Prostate gland (tissue), 2 donors: ENCODE measurements around the gene L3MBTL4. TPM values are rescaled to one million over a fixed set of nuclear protein-coding genes. Genes with fewer than 3 reads are reported as not detected.

Experiments used
- DNase-seq: peaks from one replicate; pipeline ENCODE4 v3.0.0-alpha.2; 2019; ENCODE audit warnings: low spot score
- H3K27ac ChIP-seq, 2 donors: fragments of 200-600 bp; sonication (generic); 2 replicates each; pipeline ENCODE4 v1.5.1; 2017 to 2019
- H3K27me3 ChIP-seq: fragments of 200-600 bp; sonication (generic); replicated peaks from 2 replicates; pipeline ENCODE4 v1.5.1; 2019; ENCODE audit not compliant: insufficient read depth
- H3K36me3 ChIP-seq, 2 donors: fragments of 200-600 bp; sonication (generic); 1 replicate in 1 of 2; 2 replicates in 1 of 2; pipeline versions ENCODE4 v1.5.1 to v1.8.1; 2017 to 2019
- H3K4me1 ChIP-seq: fragments of 200-600 bp; sonication (generic); replicated peaks from 2 replicates; pipeline ENCODE4 v1.5.1; 2019
- H3K4me3 ChIP-seq, 2 donors: fragments of 200-600 bp; sonication (generic); 2 replicates each; pipeline ENCODE4 v1.5.1; 2017 to 2019
- H3K9me3 ChIP-seq: fragments of 200-600 bp; sonication (generic); 2 replicates; pipeline ENCODE4 v1.5.1; 2017
- POLR2A ChIP-seq: fragments of 450-650 bp; IDR thresholded peaks from one replicate; pipeline ENCODE4 v1.6.1; 2016; ENCODE audit warnings: antibody characterized with exemption, mild to moderate bottlenecking
- POLR2AphosphoS5 ChIP-seq: sonication (generic); formaldehyde crosslinking; IDR thresholded peaks from one replicate; pipeline ENCODE4 v1.6.1; 2017; ENCODE audit warnings: antibody characterized with exemption
- WGBS: methylation state at CpG from one replicate; pipeline ENCODE4 v1.1.5; 2018; 5-methylcytosine and 5-hydroxymethylcytosine counted together
- intact Hi-C: fragments of 100-400 bp; cut with DNase I; formaldehyde crosslinking; loops from one replicate; pipeline ENCODE4 v1.14.2; 2022
- total RNA-seq, 2 donors: library from RNA; depleted of rRNA; stranded (reverse); fragments of >200 nt; gene quantifications; one replicate each; pipeline ENCODE4 v1.1.0, GENCODE V29; 2016
- TF ChIP-seq, protein P1 (sequence below), 4 experiments: fragments of 200-600 bp in 2 of 4; fragments of 450-650 bp in 2 of 4; sonication (generic) in 2 of 4; IDR thresholded peaks; 1 replicate in 3 of 4; 2 replicates in 1 of 4; pipeline ENCODE4 v1.5.1; 2016 to 2019; ENCODE audit warnings: antibody characterized with exemption in 4 of 4, mild to moderate bottlenecking in 2 of 4, moderate library complexity in 2 of 4

Gene L3MBTL4
- total RNA-seq, 2 donors from 2014 or later = 3.5 to 20.5 TPM

DNA sequence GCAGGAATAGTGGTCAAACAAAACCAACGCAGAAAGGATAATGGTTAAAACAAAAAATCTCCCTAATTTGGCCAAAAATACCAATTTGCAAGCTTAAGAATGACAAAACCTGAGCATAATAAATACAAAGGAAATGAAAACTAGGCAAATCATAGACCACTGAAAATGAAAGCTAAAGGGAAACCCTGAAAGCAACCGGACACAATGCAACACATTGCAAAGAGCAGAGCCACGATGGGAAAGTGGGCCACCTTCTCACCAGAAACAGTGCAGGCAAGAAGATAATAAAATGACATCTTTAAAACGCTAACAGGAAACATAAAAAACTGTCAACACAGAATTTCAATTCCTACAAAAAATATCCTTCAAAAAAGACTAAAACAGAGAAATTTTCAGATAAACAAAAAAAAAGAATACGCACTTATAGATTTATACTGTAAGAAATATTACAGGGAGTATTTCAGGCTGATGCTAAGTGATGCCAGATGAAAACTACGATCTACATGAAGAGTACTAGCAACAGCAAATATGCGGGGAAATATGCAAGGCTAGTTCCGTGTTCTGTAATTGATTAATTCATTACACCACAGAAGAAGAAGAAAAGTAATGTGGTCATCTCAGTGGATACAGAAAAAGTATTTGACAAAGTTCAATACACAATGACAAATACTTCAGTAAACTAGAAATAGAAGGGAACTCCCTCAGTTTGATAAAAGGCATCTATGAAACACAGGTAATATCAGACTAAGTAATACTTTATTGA lies 239.5 kb downstream of the L3MBTL4 start:
- no peak for DNase-seq
- TF ChIP-seq POLR2A (no peak), POLR2AphosphoS5 (no peak)
- TF ChIP-seq, protein P1, sequence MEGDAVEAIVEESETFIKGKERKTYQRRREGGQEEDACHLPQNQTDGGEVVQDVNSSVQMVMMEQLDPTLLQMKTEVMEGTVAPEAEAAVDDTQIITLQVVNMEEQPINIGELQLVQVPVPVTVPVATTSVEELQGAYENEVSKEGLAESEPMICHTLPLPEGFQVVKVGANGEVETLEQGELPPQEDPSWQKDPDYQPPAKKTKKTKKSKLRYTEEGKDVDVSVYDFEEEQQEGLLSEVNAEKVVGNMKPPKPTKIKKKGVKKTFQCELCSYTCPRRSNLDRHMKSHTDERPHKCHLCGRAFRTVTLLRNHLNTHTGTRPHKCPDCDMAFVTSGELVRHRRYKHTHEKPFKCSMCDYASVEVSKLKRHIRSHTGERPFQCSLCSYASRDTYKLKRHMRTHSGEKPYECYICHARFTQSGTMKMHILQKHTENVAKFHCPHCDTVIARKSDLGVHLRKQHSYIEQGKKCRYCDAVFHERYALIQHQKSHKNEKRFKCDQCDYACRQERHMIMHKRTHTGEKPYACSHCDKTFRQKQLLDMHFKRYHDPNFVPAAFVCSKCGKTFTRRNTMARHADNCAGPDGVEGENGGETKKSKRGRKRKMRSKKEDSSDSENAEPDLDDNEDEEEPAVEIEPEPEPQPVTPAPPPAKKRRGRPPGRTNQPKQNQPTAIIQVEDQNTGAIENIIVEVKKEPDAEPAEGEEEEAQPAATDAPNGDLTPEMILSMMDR (IDR thresholded peaks at IDR 0.05) = no peak
- no peaks in the 10 kb centered on the region for H3K4me1 ChIP-seq
- no peaks in the 10 kb centered on the region for H3K27me3 ChIP-seq
- 90% methylated on average over 8 of the region's 8 CpGs for WGBS
- intact Hi-C loops = no loop called here
- no peak overlapping the region for H3K4me3 ChIP-seq
- H3K27ac ChIP-seq = no peak overlapping the region
- H3K36me3 ChIP-seq = no peaks in the 10 kb centered on the region
- no peaks in the 10 kb centered on the region for H3K9me3 ChIP-seq

DNA sequence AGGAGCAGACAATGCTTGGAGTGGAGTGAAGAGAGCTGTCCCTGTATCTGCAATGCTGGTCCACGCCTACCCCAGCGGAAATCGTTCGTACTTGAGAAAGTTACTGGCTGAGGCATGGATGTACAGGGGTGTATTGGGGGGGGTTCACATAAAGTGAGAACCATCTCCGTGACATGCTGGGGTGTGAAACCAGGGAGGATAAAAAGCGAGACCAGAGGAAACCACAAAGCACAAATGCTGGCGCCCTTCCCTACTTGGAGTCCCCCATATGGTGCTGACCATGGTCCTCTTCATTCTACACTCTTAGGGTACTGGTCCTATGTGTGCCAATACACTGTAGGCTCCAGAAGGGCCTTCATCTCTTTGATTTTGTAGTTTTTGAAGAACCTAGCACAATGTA lies 244.1 kb downstream of the L3MBTL4 start:
- H3K4me1 ChIP-seq = no peaks in the 10 kb centered on the region
- no peak for DNase-seq
- no peaks in the 10 kb centered on the region for H3K36me3 ChIP-seq
- 95% methylated on average over 7 of the region's 7 CpGs for WGBS
- H3K9me3 ChIP-seq = no peaks in the 10 kb centered on the region
- no peak overlapping the region for H3K27ac ChIP-seq
- H3K27me3 ChIP-seq = no peaks in the 10 kb centered on the region
- no peak for TF ChIP-seq POLR2A
- TF ChIP-seq, protein P1 (IDR thresholded peaks at IDR 0.05) = no peak
- TF ChIP-seq POLR2AphosphoS5 = no peak
- no peak overlapping the region for H3K4me3 ChIP-seq
- intact Hi-C loops = no loop called here

DNA sequence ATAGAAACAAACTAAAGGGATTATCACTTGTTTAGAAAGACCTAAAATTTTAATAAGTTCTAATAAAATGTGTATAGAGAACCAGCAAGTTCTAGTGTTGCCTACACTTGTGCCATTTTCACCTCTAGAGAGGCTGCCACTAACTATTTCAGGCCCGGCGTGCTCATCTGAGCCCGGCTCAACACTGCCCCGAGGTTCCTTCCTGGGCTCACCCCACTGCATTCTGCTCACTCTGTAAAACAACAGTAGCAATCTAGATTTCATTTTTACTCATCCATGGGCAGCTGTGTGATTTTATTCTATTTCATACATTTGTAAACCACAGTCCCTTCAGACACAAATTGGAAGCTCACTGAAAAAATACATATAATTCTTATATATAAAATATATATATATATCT lies 253.2 kb downstream of the L3MBTL4 start:
- H3K27me3 ChIP-seq = no peaks in the 10 kb centered on the region
- DNase-seq = no peak
- TF ChIP-seq POLR2AphosphoS5 = no peak
- no peaks in the 10 kb centered on the region for H3K36me3 ChIP-seq
- H3K9me3 ChIP-seq = no peaks in the 10 kb centered on the region
- no peak overlapping the region for H3K27ac ChIP-seq
- H3K4me1 ChIP-seq = no peaks in the 10 kb centered on the region
- intact Hi-C loops = no loop called here
- H3K4me3 ChIP-seq = no peak overlapping the region
- WGBS = 91% methylated on average over 4 of the region's 4 CpGs

DNA sequence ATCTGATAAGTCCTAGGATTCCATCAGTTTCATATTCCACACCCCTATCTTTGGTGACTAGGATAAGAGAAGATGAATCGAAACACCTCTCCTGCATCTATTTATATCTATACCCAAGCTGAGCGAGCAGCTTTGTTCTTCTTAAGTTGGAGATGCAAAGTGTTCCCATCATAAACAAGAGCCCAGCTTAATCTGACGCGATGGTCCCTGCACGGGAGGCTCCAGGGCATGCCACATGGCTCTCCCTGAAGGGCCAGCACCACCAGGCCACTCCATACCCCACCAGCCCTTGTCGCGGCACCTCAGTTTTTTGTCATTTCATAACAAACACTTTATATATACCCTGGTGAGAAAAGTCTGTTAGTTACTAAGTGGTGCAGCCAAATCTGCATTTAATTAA lies 255.3 kb downstream of the L3MBTL4 start:
- 96% methylated on average over 7 of the region's 7 CpGs for WGBS

DNA sequence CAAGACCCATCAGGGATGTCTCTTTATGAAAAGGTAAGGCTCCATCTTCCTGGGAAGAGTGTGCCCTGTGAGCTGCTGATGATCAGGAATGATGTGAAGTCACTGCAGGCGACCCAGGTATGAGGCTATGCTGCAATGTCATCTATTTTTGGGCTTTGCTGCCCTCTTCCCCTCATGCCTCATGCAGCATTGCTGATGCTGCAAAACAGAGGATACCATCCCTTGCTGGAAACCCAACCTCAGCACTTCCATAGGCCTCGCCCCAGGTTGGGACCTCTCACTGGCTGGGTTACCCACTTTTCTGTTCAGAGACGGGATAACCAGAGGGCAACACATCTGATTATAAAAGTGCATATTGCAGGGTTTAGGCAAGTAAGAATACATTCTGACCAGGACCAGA lies 255.8 kb downstream of the L3MBTL4 start:
- H3K27ac ChIP-seq = no peak overlapping the region
- TF ChIP-seq, protein P1 (IDR thresholded peaks at IDR 0.05) = no peak
- no peak for TF ChIP-seq POLR2AphosphoS5
- no peak for TF ChIP-seq POLR2A
- H3K36me3 ChIP-seq = no peaks in the 10 kb centered on the region
- no peak for DNase-seq
- no peak overlapping the region for H3K4me3 ChIP-seq
- H3K27me3 ChIP-seq = no peaks in the 10 kb centered on the region
- H3K9me3 ChIP-seq = no peaks in the 10 kb centered on the region
- intact Hi-C loops = no loop called here
- 87% methylated on average over 3 of the region's 3 CpGs for WGBS
- no peaks in the 10 kb centered on the region for H3K4me1 ChIP-seq

More for the DNA sequence above, 255.3 kb downstream of the L3MBTL4 start:
- Histone ChIP-seq H3K4me1 (no peaks in the 10 kb centered on the region), H3K9me3 (no peaks in the 10 kb centered on the region), H3K27ac (no peak overlapping the region), H3K4me3 (no peak overlapping the region), H3K36me3 (no peaks in the 10 kb centered on the region), H3K27me3 (no peaks in the 10 kb centered on the region)
- TF ChIP-seq POLR2A (no peak), POLR2AphosphoS5 (no peak)
- TF ChIP-seq, protein P1 (IDR thresholded peaks at IDR 0.05) = no peak
- no peak for DNase-seq
- intact Hi-C loops = no loop called here
